ENCODE results near the gene ARVCF. TPM values are rescaled to one million over a fixed set of nuclear protein-coding genes. Genes with fewer than 3 reads are reported as not detected.

The ARVCF gene
- total and polyA plus RNA-seq, 2 donors (not counting 3 experiments of a cell fraction or from before 2014, with no cell fraction given) = 81.3 to 105 TPM

DNA sequence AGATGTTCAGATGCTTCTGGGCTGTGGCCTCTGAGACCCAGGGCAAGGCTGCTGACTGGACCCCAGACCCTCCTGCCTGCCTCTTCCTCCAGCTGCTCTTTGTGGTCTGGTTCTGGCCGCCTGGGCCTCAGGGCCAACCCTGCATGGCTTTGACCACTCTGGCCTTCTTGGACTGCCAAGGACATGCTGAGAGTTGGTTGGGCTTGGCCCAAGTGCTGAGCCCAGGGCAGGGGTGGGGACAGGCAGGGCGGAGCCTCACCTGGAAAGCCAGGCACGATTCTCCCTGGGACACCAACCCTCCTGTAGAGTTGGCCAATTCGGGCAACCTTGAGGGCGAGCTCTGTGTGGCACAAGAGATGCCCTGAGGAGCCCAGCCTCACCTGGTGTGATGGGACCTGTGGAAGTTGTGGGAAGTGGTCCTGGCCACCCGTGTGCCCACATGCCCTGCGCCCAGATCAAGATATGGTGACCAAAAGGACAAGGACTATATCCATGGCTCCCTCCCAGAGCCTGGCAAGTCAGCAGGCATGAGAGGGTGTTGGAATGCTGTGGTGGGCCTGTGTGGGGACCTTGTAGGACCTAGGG, 15.9 kb upstream of the ARVCF start:
- DNase-seq (ENCODE audit: low read depth, low spot score) (no peak), FAIRE-seq (no peak)
- no peak overlapping the region for H3K4me3 ChIP-seq (replicated peaks in 1 of 3; ENCODE audit: insufficient read depth in 1 of 3, low read depth in 1 of 3, low read length in 3 of 3)
- no peaks in the 10 kb centered on the region for H4K20me1 ChIP-seq (replicated peaks; ENCODE audit: control insufficient read depth, extremely low read depth, insufficient read depth, low read length)
- no peaks in the 10 kb centered on the region for H3K9me1 ChIP-seq (replicated peaks; ENCODE audit: control insufficient read depth, extremely low read depth, insufficient read depth, low read length)
- H3K79me2 ChIP-seq (ENCODE audit: control insufficient read depth, insufficient read depth, low read length) = no peaks in the 10 kb centered on the region
- H3K27ac ChIP-seq (ENCODE audit: insufficient read depth, low read depth, low read length) = no peak overlapping the region
- no peak overlapping the region for H3K9ac ChIP-seq (replicated peaks; ENCODE audit: extremely low read depth, insufficient read depth, low read length)
- no peak overlapping the region for H2AFZ ChIP-seq (ENCODE audit: low read depth, low read length)
- no peaks in the 10 kb centered on the region for H3K4me1 ChIP-seq (ENCODE audit: control insufficient read depth, extremely low read depth, insufficient read depth, low read length)
- intact Hi-C loops (cut with micrococcal nuclease) (no loop called here), dilution Hi-C loops (cut with MboI; ENCODE audit: extremely low pct_ligation_motif_present, low sequenced_read_pairs) (no loop called here)
- no peaks in the 10 kb centered on the region for H3K9me3 ChIP-seq (replicated peaks; ENCODE audit: control insufficient read depth, insufficient read depth, low read length)
- POLR2A ChIA-PET = no interaction called here
- H3K27me3 ChIP-seq (ENCODE audit: control insufficient read depth in 2 of 2, insufficient read depth in 2 of 2, low read length in 2 of 2) = no peaks in the 10 kb centered on the region
- peaks cover 0 to 10% of the 10 kb centered on the region in 2 experiments for H3K36me3 ChIP-seq (ENCODE audit: control insufficient read depth in 2 of 2, extremely low read depth in 1 of 2, insufficient read depth in 2 of 2, low read length in 2 of 2)
- CTCF ChIA-PET = interaction anchor here (1.4 to 1.7 kb wide), 2 partner anchors 10 to 12 kb away, joined by 4 read pairs; partner anchors contain the start of gene TANGO2
- no peak overlapping the region for H3K4me2 ChIP-seq (ENCODE audit: insufficient read depth, low read length)
- TF ChIP-seq JUN (IDR thresholded peaks at IDR 0.05; ENCODE audit: borderline replicate concordance, insufficient read depth, insufficient read length, low read depth) = no peak
- no TSS peak for BruUV-seq (replicated peaks)

DNA sequence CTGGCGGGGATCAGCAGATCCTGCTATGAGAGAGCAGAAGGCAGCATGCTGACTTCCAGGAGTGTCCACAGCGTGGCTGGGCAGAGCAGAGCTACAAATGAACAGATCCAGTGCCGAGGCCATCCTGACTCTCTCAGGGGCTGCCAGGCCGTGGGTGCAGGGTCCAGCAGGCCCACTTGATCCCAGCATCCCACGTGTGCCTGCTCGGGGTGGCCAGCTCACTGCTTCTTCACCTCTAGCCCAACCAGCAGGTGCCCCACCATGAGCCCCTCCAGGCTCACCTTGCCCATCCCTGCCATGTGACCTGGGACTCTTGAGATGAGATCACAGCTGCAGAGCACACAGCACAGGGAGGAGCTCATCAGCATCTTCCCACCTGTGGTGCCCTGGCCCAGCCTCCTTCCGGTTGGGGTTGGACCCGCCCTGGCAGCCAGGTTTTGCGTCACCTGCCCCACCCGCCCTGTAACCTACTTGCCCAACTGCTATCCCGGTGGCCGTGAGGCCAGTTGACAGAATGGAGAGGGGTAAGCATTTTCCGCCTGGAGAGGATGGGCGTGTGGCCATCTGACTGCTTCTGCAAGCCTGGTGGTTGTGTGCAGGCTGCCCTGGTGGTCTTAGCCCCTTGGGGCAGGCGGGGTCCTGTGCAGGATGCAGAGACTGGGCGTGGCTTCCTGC, 15.2 kb upstream of the ARVCF start:
- Histone ChIP-seq H3K4me2 (ENCODE audit: insufficient read depth, low read length) (no peak overlapping the region), H3K9me1 (replicated peaks; ENCODE audit: control insufficient read depth, extremely low read depth, insufficient read depth, low read length) (no peaks in the 10 kb centered on the region), H3K27ac (ENCODE audit: insufficient read depth, low read depth, low read length) (no peak overlapping the region), H2AFZ (ENCODE audit: low read depth, low read length) (no peak overlapping the region), H4K20me1 (replicated peaks; ENCODE audit: control insufficient read depth, extremely low read depth, insufficient read depth, low read length) (no peaks in the 10 kb centered on the region), H3K4me3 (replicated peaks in 1 of 3; ENCODE audit: insufficient read depth in 1 of 3, low read depth in 1 of 3, low read length in 3 of 3) (no peak overlapping the region), H3K9ac (replicated peaks; ENCODE audit: extremely low read depth, insufficient read depth, low read length) (no peak overlapping the region), H3K27me3 (ENCODE audit: control insufficient read depth in 2 of 2, insufficient read depth in 2 of 2, low read length in 2 of 2) (no peaks in the 10 kb centered on the region), H3K9me3 (replicated peaks; ENCODE audit: control insufficient read depth, insufficient read depth, low read length) (no peaks in the 10 kb centered on the region), H3K36me3 (ENCODE audit: control insufficient read depth in 2 of 2, extremely low read depth in 1 of 2, insufficient read depth in 2 of 2, low read length in 2 of 2) (peaks cover 0 to 8% of the 10 kb centered on the region in 2 experiments), H3K4me1 (ENCODE audit: control insufficient read depth, extremely low read depth, insufficient read depth, low read length) (no peaks in the 10 kb centered on the region), H3K79me2 (ENCODE audit: control insufficient read depth, insufficient read depth, low read length) (no peaks in the 10 kb centered on the region)
- FAIRE-seq (no peak), DNase-seq (ENCODE audit: low read depth, low spot score) (no peak)
- dilution Hi-C loops (cut with MboI; ENCODE audit: extremely low pct_ligation_motif_present, low sequenced_read_pairs) = no loop called here
- no TSS peak for BruUV-seq (replicated peaks)
- ChIA-PET CTCF (interaction anchor here (1.7 kb wide), 1 partner anchor 10 kb away, joined by 4 read pairs; no protein-coding TSS in a partner anchor), POLR2A (no interaction called here)
- intact Hi-C loops (cut with micrococcal nuclease) = no loop called here
- TF ChIP-seq, protein P1, sequence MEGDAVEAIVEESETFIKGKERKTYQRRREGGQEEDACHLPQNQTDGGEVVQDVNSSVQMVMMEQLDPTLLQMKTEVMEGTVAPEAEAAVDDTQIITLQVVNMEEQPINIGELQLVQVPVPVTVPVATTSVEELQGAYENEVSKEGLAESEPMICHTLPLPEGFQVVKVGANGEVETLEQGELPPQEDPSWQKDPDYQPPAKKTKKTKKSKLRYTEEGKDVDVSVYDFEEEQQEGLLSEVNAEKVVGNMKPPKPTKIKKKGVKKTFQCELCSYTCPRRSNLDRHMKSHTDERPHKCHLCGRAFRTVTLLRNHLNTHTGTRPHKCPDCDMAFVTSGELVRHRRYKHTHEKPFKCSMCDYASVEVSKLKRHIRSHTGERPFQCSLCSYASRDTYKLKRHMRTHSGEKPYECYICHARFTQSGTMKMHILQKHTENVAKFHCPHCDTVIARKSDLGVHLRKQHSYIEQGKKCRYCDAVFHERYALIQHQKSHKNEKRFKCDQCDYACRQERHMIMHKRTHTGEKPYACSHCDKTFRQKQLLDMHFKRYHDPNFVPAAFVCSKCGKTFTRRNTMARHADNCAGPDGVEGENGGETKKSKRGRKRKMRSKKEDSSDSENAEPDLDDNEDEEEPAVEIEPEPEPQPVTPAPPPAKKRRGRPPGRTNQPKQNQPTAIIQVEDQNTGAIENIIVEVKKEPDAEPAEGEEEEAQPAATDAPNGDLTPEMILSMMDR (IDR thresholded peaks at IDR 0.05; ENCODE audit: extremely low read depth in 1 of 2, insufficient read depth in 1 of 2, low read depth in 1 of 2, low read length in 2 of 2) = no peak
- no peak for TF ChIP-seq POLR2AphosphoS5 (IDR thresholded peaks at IDR 0.05; ENCODE audit: insufficient read depth, low read depth, low read length)
- TF ChIP-seq JUN (IDR thresholded peaks at IDR 0.05; ENCODE audit: borderline replicate concordance, insufficient read depth, insufficient read length, low read depth) = no peak
- TF ChIP-seq MYC (IDR thresholded peaks at IDR 0.05; ENCODE audit: low read depth, low read length) = no peak
- TF ChIP-seq, protein P2, sequence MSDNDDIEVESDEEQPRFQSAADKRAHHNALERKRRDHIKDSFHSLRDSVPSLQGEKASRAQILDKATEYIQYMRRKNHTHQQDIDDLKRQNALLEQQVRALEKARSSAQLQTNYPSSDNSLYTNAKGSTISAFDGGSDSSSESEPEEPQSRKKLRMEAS (IDR thresholded peaks at IDR 0.05; ENCODE audit: insufficient read depth, insufficient read length) = no peak

All from endothelial cell of umbilical vein (primary cell).